Retina (tissue), 1 donor: Measurements from ENCODE around the gene MYCBP2.
"Not testable (repeated sequence)": the region's sequence is repeated elsewhere in the genome, so short reads cannot be mapped to it uniquely, and the experiment has no call there.

Source experiments
- DNase-seq: peaks from one replicate; pipeline ENCODE4 v3.0.0-alpha.2; 2016

Gene MYCBP2

GRCh38 chr13:77019756-77020155 is 307.1 kb downstream of the MYCBP2 start:
- no peak for DNase-seq

DNA sequence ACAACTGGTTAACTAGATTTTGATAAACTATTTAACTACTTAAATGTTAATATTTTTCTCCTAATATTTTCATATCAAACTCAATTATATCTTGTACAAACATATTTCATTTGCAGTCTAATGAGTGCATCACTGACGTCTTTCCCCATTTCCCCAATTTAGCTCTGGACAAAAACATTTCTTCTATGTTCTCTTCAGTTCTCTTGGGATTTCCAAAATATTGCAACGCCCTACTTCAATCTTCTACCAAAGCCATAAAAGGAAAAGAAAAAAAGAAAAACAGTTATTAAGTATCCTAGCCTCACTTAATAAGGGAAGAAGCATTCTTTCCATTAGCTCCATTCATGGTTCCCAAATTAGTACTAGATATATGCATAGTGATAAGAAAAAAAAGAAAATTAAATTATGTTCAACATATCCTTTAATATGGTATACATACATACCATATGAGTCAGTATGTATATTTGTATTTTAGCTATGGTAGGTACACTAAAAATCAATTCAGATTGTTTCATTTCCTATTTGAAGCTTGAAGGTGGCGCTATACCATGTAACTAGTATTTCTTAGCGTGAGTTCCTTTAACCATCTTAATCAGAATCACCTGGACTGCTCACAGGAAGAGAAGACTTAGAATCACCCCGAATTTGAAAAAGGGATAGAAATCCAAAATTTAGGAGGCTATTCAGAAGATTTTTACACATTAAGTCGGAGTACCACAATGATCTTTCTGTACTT is 309.8 kb downstream of the MYCBP2 start:
- no peak for DNase-seq

GRCh38 chr13:77016251-77016812 is 310.6 kb downstream of the MYCBP2 start:
- no peak for DNase-seq

DNA sequence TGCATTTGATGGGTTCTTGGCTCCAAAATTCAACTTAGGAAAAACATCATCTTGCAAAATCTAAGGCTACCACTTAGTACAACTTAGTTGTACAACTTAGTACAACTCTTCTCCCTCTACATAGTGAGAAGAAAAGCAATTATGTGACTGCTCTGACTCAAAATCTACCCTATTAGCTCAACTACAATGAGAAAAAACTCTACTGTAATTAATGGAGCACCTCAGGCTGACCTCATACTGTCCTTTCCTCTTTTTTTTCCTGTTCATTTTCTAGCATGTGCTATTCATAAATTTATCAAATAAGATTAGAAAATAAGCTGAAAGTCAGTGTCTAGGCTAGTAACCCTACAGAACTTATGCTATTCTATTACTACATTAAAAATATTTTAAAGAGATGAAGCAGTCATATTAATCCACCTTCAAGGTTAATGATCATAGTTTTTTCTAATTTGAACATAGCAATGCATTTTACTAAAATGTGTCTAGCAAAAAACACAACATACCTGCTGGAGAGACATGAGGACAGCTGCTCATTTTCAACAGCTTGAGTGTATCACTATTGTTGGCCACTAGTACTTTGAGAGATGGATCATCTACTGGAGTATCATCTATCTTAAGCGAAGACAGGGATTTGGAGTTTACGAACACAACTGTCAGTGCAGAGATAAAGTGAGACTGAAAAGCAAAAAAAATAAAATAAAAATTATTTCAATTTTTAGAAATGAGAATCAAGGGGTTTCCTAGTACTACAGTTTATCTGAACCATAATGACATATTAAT is 311.8 kb downstream of the MYCBP2 start:
- DNase-seq: no peak

GRCh38 chr13:77013853-77014542 is 312.9 kb downstream of the MYCBP2 start:
- DNase-seq: no peak

DNA sequence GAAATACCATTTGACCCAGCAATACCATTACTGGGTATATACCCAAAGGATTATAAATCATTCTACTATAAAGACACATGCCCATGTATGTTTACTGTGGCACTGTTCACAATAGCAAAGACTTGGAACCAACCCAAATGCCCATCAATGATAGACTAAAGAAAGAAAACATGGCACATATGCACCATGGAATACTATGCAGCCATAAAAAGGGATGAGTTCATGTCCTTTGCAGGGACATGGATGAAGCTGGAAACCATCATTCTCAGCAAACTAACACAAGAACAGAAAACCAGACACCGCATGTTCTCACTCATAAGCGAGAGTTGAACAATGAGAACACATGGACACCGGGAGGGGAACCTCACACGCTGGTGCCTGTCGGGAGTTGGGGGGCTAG is 317.2 kb downstream of the MYCBP2 start:
- not testable (repeated sequence) for DNase-seq

GRCh38 chr13:77009011-77009410 is 317.9 kb downstream of the MYCBP2 start:
- DNase-seq: no peak

GRCh38 chr13:77008337-77008736 is 318.6 kb downstream of the MYCBP2 start:
- DNase-seq: not testable (repeated sequence)

DNA sequence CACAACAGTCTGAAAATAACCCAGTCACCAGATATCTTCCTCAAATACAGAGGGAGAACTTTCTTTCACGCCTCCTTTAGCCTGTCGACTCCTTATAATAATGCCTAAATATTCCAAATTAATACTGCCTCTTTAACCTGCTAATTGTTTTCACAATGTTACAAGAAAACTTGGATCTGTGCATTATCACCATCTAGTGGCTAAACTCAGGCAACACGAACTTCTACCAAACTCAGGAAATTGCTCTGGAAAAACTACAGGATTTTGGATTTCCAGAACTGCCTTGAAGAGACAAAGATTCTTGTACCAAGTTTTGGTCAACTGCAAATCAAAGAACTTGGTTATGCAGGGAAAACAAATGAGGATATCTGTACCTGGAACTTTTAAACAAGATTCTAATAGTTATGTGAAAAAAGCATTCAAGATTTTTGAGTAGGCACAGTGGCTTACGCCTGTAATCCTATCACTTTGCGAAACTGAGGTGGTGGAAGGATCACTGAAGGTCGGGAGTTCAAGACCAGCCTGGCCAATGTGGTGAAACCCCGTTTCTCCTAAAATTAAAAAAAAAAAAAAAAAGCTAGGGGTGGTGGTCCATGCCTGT is 324.2 kb downstream of the MYCBP2 start:
- DNase-seq: no peak

GRCh38 chr13:77001963-77002587 is 324.8 kb downstream of the MYCBP2 start:
- no peak for DNase-seq

DNA sequence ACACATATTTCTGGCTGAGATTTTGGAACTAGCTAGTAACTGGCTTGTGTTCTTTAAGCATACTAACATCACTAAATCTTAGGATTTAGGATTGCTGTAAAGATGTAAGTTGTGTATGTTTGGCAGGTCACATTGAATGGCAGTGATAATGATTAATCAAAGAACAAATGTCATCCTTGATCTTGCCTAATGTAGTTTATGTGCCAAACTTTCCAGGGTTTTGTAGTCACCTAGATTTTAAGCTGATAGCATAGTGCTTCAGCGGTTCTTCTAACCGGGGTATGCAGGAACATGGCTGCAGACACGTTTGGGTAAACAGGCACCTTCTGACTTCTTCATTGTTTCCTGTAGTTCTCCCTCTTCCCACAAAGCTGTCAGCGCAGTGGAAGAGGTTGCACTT is 325.4 kb downstream of the MYCBP2 start:
- DNase-seq: no peak

- DNase-seq: no peak
Observed at GRCh38 chr13:77000475-77000874, 326.4 kb downstream of the MYCBP2 start.
